ENCODE measurements around the gene SLC1A1.

- TF ChIP-seq RAD21 (IDR thresholded peaks at IDR 0.05; ENCODE audit: low read depth) (no peak), EP300 (IDR thresholded peaks at IDR 0.05; ENCODE audit: borderline replicate concordance) (no peak)
Observed at GRCh38 chr9:4591123-4591500, 100.8 kb downstream of the SLC1A1 start.

Data from Ishikawa (cell line).